Loucy (cell line): ENCODE measurements around the gene MAD1L1.

Source experiments
- CTCF ChIP-seq: fragments of 200-600 bp; sonication (generic); conservative IDR thresholded peaks from 2 replicates; pipeline ENCODE4 v1.5.1; 2014; ENCODE audit warnings: mild to moderate bottlenecking, antibody characterized with exemption, low read length
- EZH2phosphoT487 ChIP-seq: fragments of 200-600 bp; IDR thresholded peaks from 2 replicates; pipeline ENCODE4 v1.6.1; 2018; ENCODE audit warnings: antibody characterized with exemption, mild to moderate bottlenecking, moderate library complexity, borderline replicate concordance

GRCh38 chr7:2282185-2282751 is 49.5 kb upstream of the MAD1L1 start:
- no peak for TF ChIP-seq CTCF
- no peak for TF ChIP-seq EZH2phosphoT487
